Natural killer cell (primary cell): ENCODE measurements around the gene SNUPN. TPM values are rescaled to one million over a fixed set of nuclear protein-coding genes. Genes with fewer than 3 reads are reported as not detected.

ENCODE experiments used
- ATAC-seq, 3 donors: fragments of 150-1000 bp in 2 of 3; fragments of 200-7000 bp in 1 of 3; cut with Tn5 transposase; 1 replicate in 1 of 3; 2 replicates in 2 of 3; pipeline ENCODE4 v1.10.0; 2021; ENCODE audit warnings: mild to moderate bottlenecking in 2 of 3, moderate library complexity in 2 of 3
- DNase-seq, 2 donors: peaks; one replicate each; pipeline versions ENCODE4 v3.0.0 to v3.0.0-alpha.2; 2013 to 2021; ENCODE audit warnings: mixed read lengths in 1 of 2
- H3K27ac ChIP-seq: one replicate; pipeline ENCODE4 v1.5.1; 2013; ENCODE audit warnings: mild to moderate bottlenecking, low read length
- H3K27me3 ChIP-seq: one replicate; pipeline ENCODE4 v1.6.1; 2013; ENCODE audit warnings: low read length; ENCODE audit not compliant: control insufficient read depth, insufficient read depth
- H3K36me3 ChIP-seq: one replicate; pipeline ENCODE4 v1.6.1; 2013; ENCODE audit warnings: low read length; ENCODE audit not compliant: control insufficient read depth, insufficient read depth
- H3K4me1 ChIP-seq: one replicate; pipeline ENCODE4 v1.6.1; 2013; ENCODE audit warnings: low read length; ENCODE audit not compliant: control insufficient read depth, insufficient read depth
- H3K4me3 ChIP-seq: one replicate; pipeline ENCODE4 v1.5.1; 2013; ENCODE audit warnings: low read length
- H3K9me3 ChIP-seq: one replicate; pipeline ENCODE4 v1.6.1; 2013; ENCODE audit warnings: low read length; ENCODE audit not compliant: control insufficient read depth, insufficient read depth
- H3K27ac Mint-ChIP-seq, 2 donors: one replicate each; pipeline ENCODE4 v1.8.0; 2022; ENCODE audit warnings: mild to moderate bottlenecking in 2 of 2, mixed read lengths in 2 of 2, moderate library complexity in 1 of 2
- H3K27me3 Mint-ChIP-seq, 2 donors: one replicate each; pipeline ENCODE4 v1.8.0; 2022; ENCODE audit warnings: low read depth in 2 of 2, mixed read lengths in 2 of 2
- H3K36me3 Mint-ChIP-seq: one replicate; pipeline ENCODE4 v1.8.0; 2022; ENCODE audit warnings: mixed read lengths
- H3K4me1 Mint-ChIP-seq, 2 donors: one replicate each; pipeline ENCODE4 v1.8.0; 2022; ENCODE audit warnings: mixed read lengths in 2 of 2
- H3K4me3 Mint-ChIP-seq: one replicate; pipeline ENCODE4 v1.8.0; 2022; ENCODE audit warnings: mild to moderate bottlenecking, moderate library complexity, mixed read lengths
- H3K9me3 Mint-ChIP-seq, 2 donors: one replicate each; pipeline ENCODE4 v1.8.0; 2022; ENCODE audit warnings: mixed read lengths in 2 of 2
- CTCF ChIP-seq: fragments of 200-600 bp; IDR thresholded peaks from one replicate; pipeline ENCODE4 v1.8.0; 2022; ENCODE audit warnings: antibody characterized with exemption
- WGBS: methylation state at CpG from one replicate; pipeline ENCODE4 v1.1.7; 2013; ENCODE audit warnings: missing lambda C conversion rate; ENCODE audit not compliant: insufficient coverage; 5-methylcytosine and 5-hydroxymethylcytosine counted together
- intact Hi-C: fragments of 100-400 bp; cut with micrococcal nuclease; formaldehyde crosslinking; loops from one replicate; pipeline ENCODE4 v1.14.2; 2022
- total RNA-seq, 4 donors: library from RNA; stranded (reverse); fragments of 120-200 nt in 1 of 4; gene quantifications; one replicate each; pipeline versions ENCODE4 v1.2.3 to v1.2.4, GENCODE V29; 2013 to 2022

The SNUPN gene
- total RNA-seq, 3 donors from 2014 or later (not counting 1 experiment from before 2014, with no cell fraction given) = 13.8 to 20.7 (median 14.8) TPM

GRCh38 chr15:75656331-75656730 lies 30.8 kb upstream of the SNUPN start:
- no peaks in the 10 kb centered on the region for H3K27me3 ChIP-seq
- no peak overlapping the region for H3K27ac ChIP-seq
- H3K27me3 Mint-ChIP-seq = no peaks in the 10 kb centered on the region
- no peak for TF ChIP-seq CTCF
- H3K36me3 Mint-ChIP-seq = no peaks in the 10 kb centered on the region
- WGBS = 93% methylated on average over 5 of the region's 5 CpGs
- H3K9me3 ChIP-seq = no peaks in the 10 kb centered on the region
- no peak overlapping the region for H3K27ac Mint-ChIP-seq
- H3K4me3 ChIP-seq = no peak overlapping the region
- no peaks in the 10 kb centered on the region for H3K9me3 Mint-ChIP-seq
- H3K4me1 Mint-ChIP-seq = peaks cover 7 to 12% of the 10 kb centered on the region in 2 donors
- peaks cover 7% of the 10 kb centered on the region for H3K4me1 ChIP-seq
- intact Hi-C loops = no loop called here
- no peak for DNase-seq
- H3K4me3 Mint-ChIP-seq = no peak overlapping the region
- H3K36me3 ChIP-seq = no peaks in the 10 kb centered on the region
- no peak for ATAC-seq

- 67% methylated on average over 4 of the region's 4 CpGs for WGBS
- Histone ChIP-seq H3K27ac (no peak overlapping the region), H3K27me3 (no peaks in the 10 kb centered on the region), H3K4me3 (no peak overlapping the region), H3K36me3 (no peaks in the 10 kb centered on the region), H3K4me1 (peaks cover 11% of the 10 kb centered on the region), H3K9me3 (no peaks in the 10 kb centered on the region)
- H3K9me3 Mint-ChIP-seq = no peaks in the 10 kb centered on the region
- no peaks in the 10 kb centered on the region for H3K27me3 Mint-ChIP-seq
- TF ChIP-seq CTCF = no peak
- H3K4me3 Mint-ChIP-seq = no peak overlapping the region
- intact Hi-C loops = no loop called here
- ATAC-seq (no peak), DNase-seq (no peak)
- no peaks in the 10 kb centered on the region for H3K36me3 Mint-ChIP-seq
- H3K4me1 Mint-ChIP-seq = peaks cover 11 to 16% of the 10 kb centered on the region in 2 donors
- H3K27ac Mint-ChIP-seq = no peak overlapping the region
Measured at GRCh38 chr15:75655931-75656330, 30.4 kb upstream of the SNUPN start.

- H3K4me3 ChIP-seq = no peak overlapping the region
- TF ChIP-seq CTCF = no peak
- no peak overlapping the region for H3K4me3 Mint-ChIP-seq
- H3K27ac ChIP-seq = no peak overlapping the region
- intact Hi-C loops = no loop called here
- H3K9me3 ChIP-seq = no peaks in the 10 kb centered on the region
- H3K36me3 ChIP-seq = no peaks in the 10 kb centered on the region
- 92% methylated on average over 4 of the region's 4 CpGs for WGBS
- H3K4me1 ChIP-seq = peaks cover 12% of the 10 kb centered on the region
- H3K36me3 Mint-ChIP-seq = no peaks in the 10 kb centered on the region
- H3K9me3 Mint-ChIP-seq = no peaks in the 10 kb centered on the region
- ATAC-seq (no peak), DNase-seq (no peak)
- no peaks in the 10 kb centered on the region for H3K27me3 Mint-ChIP-seq
- peaks cover 17 to 23% of the 10 kb centered on the region in 2 donors for H3K4me1 Mint-ChIP-seq
- H3K27me3 ChIP-seq = no peaks in the 10 kb centered on the region
- no peak overlapping the region for H3K27ac Mint-ChIP-seq
Measured at GRCh38 chr15:75654201-75654907, 28.8 kb upstream of the SNUPN start.
